Measurements from ENCODE around the gene HMCN2.
"Not testable (repeated sequence)": the region's sequence is repeated elsewhere in the genome, so short reads cannot be mapped to it uniquely, and the experiment has no call there.

HMCN2 gene

DNA sequence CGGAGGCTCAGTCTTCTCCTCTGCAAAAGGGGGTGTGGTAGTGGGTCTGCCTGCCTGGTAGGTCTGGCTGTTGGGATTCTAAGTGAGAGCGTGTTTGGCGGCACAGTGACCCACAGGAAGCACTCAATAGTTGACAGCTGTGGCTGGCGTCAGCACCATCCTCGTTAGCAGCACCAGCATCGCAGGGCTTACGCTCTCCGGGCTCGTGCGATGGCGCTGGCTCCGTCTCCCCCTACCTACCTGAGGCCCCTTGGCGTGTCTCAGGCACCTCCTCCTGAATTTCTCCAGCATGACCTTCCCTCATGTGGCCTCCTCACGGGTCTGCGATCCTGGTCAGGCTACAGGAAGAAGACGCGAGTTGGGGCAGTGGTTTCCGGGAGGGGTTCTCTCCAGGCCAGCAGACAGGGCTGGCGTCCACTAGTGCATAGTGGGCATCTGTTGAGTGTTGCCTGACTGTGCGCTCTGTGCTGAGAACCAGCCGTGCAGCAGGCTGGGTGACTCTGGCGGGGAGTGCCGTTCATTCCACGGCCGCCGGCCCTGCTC lies 66.9 kb downstream of the HMCN2 start:
- H3K4me3 Mint-ChIP-seq, result no peak overlapping the region
- ATAC-seq (replicated peaks) (no peak), DNase-seq (no peak)
- no peak overlapping the region for H3K27ac Mint-ChIP-seq
- peaks cover 0 to 5% of the 10 kb centered on the region in 2 donors for H3K4me1 Mint-ChIP-seq (ENCODE audit: low read depth in 2 of 2)
- H3K27me3 Mint-ChIP-seq, result peaks cover 56 to 93% of the 10 kb centered on the region in 2 donors
- H3K9me3 Mint-ChIP-seq, result no peaks in the 10 kb centered on the region
- H3K36me3 Mint-ChIP-seq (ENCODE audit: insufficient read depth), result no peaks in the 10 kb centered on the region

DNA sequence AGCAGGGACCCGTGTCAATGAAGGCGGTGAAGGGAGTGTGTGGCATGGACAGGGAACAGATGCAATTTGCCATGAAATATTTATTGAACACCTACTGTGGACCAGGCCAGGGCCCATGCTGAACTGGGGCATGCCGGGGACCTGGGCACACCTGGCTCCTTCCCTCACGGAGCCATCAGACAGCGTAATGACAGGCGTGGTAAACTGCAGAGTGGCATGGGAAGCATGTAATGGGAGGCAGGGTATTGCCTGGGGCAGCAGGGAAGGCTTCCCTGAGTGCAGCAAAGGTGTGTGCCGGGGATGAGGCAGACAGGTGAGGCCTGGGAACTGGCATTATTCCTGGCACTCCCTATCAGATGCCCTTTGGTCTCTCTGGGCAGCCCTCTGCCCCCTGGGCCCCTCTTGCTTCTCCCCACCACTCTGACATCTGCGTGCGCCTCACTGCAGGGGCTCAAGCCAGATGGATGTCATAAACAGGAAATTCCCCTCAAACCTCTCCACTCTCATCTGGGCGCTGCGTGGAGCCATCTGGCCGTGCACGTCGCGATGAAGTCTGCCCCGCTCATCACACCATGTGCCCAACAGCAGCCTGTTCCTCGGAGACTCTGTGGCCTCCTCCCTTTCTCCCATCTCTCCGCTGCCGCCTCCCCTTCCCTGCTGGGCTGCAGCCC lies 67.6 kb downstream of the HMCN2 start:
- ATAC-seq (replicated peaks) (no peak), DNase-seq (no peak)
- Mint-ChIP-seq H3K36me3 (ENCODE audit: insufficient read depth) (no peaks in the 10 kb centered on the region), H3K4me1 (ENCODE audit: low read depth in 2 of 2) (peaks cover 0 to 5% of the 10 kb centered on the region in 2 donors), H3K27me3 (peaks cover 51 to 85% of the 10 kb centered on the region in 2 donors), H3K27ac (no peak overlapping the region), H3K9me3 (no peaks in the 10 kb centered on the region), H3K4me3 (no peak overlapping the region)

DNA sequence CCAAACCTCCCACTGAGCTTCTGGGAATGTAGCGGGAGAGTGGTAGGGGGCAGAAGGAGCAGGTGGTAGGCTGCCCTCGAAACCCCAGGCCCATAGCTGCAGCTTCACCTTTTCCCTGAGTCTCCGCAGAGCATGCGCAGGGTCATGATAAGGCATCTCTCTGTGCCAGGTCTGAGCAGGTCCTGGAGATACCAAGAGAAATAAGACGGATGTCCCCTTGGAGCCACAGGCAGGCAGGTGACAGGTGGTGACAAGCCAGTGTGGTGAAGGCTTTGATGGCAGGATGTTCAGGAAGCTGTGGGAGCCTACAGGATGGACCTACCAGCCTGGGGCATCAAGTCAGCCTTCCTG lies 68.1 kb downstream of the HMCN2 start:
- H3K27me3 Mint-ChIP-seq, result peaks cover 46 to 80% of the 10 kb centered on the region in 2 donors

DNA sequence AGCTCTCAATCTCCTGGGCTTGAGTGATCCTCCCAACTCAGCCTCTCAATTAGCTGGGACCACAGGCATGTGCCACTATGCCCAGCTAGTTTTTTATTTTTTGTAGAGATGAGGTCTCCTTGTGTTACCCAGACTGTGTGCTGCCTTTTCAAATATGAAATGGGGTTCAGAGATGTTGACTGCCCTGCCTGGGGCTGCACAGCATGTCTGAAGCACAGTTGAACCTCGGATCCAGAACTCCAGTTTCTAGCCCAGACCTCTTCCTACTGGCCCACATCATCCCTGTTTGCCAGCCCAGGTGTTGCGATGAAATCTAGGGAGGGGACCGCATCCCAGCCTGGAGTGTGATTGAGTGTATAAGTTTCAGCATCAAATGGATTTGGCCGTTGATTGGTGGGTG lies 69.4 kb downstream of the HMCN2 start:
- no peak for ATAC-seq (replicated peaks)
- Mint-ChIP-seq H3K9me3 (no peaks in the 10 kb centered on the region), H3K4me1 (ENCODE audit: low read depth in 2 of 2) (peaks cover 0 to 6% of the 10 kb centered on the region in 2 donors), H3K27ac (peak overlapping the region in 1 of 2 donors; percentile 78), H3K4me3 (no peak overlapping the region), H3K27me3 (peaks cover 38 to 68% of the 10 kb centered on the region in 2 donors), H3K36me3 (ENCODE audit: insufficient read depth) (no peaks in the 10 kb centered on the region)
- no peak for DNase-seq

More for the DNA sequence above, 68.1 kb downstream of the HMCN2 start:
- Mint-ChIP-seq H3K36me3 (ENCODE audit: insufficient read depth) (no peaks in the 10 kb centered on the region), H3K4me1 (ENCODE audit: low read depth in 2 of 2) (peaks cover 0 to 5% of the 10 kb centered on the region in 2 donors), H3K9me3 (no peaks in the 10 kb centered on the region), H3K27ac (no peak overlapping the region), H3K4me3 (no peak overlapping the region)
- ATAC-seq (replicated peaks) (no peak), DNase-seq (no peak)

DNA sequence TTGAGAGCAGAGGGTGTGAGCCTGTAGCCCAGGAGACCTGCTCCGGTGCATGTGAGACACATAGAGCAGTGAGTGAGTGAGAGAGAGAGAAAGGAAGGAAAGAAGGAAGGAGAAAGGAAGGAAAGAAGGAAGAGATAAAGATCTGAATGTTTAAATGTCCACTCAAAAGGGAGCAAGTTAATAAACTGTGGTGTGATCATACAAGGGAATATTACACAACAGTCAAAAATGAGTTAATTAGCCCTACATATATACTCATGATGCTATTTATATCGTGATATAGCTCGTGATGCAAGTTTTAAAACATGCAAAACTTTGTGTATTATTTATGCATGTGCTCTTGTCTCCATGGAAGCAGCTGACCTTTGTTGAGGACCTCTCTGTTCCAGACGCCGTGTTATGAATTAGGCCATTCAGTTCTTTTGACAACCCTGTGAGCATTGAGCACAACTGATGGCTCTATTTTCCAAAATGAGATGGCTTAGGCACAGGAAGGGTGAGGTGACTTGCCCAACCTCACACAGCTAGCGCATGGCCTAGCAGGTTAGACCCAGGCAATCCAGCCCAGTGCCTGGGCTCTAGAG lies 70.6 kb downstream of the HMCN2 start:
- DNase-seq, result no peak
- Mint-ChIP-seq H3K4me3 (no peak overlapping the region), H3K9me3 (no peaks in the 10 kb centered on the region), H3K4me1 (ENCODE audit: low read depth in 2 of 2) (peaks cover 0 to 6% of the 10 kb centered on the region in 2 donors), H3K36me3 (ENCODE audit: insufficient read depth) (no peaks in the 10 kb centered on the region), H3K27ac (no peak overlapping the region), H3K27me3 (peaks cover 38 to 56% of the 10 kb centered on the region in 2 donors)
- no peak for ATAC-seq (replicated peaks)

DNA sequence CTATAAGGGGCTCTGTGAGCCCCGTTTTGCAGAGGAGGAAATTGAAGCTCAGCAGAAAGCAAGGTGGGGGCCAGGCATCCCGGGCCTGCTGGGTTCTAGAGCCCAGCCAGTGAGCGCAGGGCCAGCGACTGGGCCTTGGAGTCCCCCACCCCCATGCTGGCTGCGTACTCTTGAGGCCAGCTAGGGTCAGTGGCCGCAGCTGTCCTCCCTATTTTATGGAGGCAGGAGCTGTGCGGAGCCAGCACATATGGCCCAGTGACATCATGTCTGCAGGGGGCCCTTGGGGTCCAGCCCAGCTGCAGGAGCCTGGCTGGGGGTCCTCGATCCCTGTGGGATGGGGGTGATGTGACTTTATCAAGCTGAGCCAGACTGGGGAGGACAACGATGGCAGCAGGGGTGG lies 71.3 kb downstream of the HMCN2 start:
- Mint-ChIP-seq H3K4me3 (no peak overlapping the region), H3K36me3 (ENCODE audit: insufficient read depth) (no peaks in the 10 kb centered on the region), H3K4me1 (ENCODE audit: low read depth in 2 of 2) (peaks cover 0 to 6% of the 10 kb centered on the region in 2 donors), H3K27ac (no peak overlapping the region), H3K27me3 (peaks cover 34 to 48% of the 10 kb centered on the region in 2 donors), H3K9me3 (no peaks in the 10 kb centered on the region)
- ATAC-seq (replicated peaks) (no peak), DNase-seq (no peak)

DNA sequence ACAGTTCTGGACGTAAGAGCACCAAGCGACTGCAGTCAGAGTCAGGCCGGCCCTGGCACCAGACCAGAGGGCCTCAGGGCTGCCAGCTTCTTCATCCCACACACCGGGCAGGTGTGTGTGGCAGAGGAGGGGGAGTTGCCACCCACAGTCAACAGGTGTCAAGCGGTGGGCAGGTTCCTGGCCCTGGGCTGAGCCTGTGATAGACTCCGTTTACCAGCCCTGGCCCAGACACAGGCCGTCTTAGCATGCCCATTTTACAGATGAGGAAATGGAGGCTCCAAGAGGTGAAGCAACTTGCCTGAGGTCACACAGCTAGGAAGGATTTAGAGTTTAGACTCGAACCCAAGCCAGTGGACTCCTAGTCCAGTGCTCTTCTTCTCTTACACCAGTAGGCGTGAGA lies 71.8 kb downstream of the HMCN2 start:
- Mint-ChIP-seq H3K9me3 (no peaks in the 10 kb centered on the region), H3K27me3 (peaks cover 30 to 44% of the 10 kb centered on the region in 2 donors), H3K27ac (no peak overlapping the region), H3K4me1 (ENCODE audit: low read depth in 2 of 2) (peaks cover 0 to 6% of the 10 kb centered on the region in 2 donors), H3K4me3 (no peak overlapping the region), H3K36me3 (ENCODE audit: insufficient read depth) (no peaks in the 10 kb centered on the region)
- no peak for ATAC-seq (replicated peaks)
- no peak for DNase-seq

DNA sequence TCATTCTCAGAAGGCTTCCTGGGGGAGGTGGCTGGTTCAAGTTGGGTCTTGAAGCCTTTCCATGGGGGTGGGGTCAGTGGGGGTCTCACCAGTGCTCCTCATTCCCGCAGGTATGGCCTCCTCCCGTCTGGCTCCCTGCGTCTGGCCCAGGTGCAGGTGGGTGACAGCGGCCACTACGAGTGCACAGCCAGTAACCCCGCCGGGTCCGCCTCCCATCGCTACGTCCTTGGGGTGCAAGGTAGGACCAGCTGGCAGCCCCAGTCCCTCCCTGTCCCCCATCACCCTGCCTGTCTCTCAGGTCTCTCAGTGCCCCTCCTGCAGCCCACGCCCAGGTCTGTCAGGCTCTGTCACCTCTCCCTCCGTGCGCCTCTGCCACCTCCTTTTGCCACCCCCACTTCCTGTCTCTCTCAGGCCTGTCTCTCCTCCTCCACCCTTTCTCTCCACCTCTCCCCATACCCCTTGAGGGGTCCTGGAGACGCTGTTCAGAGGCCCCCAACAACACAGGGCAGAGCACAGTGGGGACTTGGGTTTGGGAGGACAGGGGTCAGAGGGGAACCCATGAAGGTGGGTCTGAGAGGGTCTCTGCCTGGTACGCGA lies 72.3 kb downstream of the HMCN2 start:
- H3K27ac Mint-ChIP-seq, result no peak overlapping the region
- H3K36me3 Mint-ChIP-seq (ENCODE audit: insufficient read depth), result no peaks in the 10 kb centered on the region
- DNase-seq (no peak), ATAC-seq (replicated peaks) (no peak)
- peaks cover 24 to 38% of the 10 kb centered on the region in 2 donors for H3K27me3 Mint-ChIP-seq
- no peak overlapping the region for H3K4me3 Mint-ChIP-seq
- H3K4me1 Mint-ChIP-seq (ENCODE audit: low read depth in 2 of 2), result peaks cover 0 to 6% of the 10 kb centered on the region in 2 donors
- no peaks in the 10 kb centered on the region for H3K9me3 Mint-ChIP-seq

DNA sequence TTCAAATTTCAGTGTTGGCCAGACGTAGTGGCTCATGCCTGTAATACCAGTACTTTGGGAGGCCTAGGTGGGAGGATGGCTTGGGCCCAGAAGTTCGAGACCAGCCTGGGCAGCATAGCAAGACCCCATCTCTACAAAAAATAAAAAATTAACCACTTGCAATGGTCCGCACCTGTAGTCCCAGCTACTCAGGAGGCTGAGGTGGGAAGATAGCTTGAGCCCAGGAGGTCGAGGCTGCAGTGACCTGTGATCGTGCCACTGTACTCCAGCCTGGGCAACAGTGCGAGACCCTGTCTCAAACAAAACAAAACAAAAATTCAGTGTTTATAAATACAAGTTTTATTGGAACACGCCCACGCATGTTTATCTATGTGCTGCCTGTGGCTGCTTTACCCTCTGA lies 73.3 kb downstream of the HMCN2 start:
- H3K9me3 Mint-ChIP-seq; H3K4me3 Mint-ChIP-seq; H3K27ac Mint-ChIP-seq; ATAC-seq (replicated peaks); DNase-seq; H3K36me3 Mint-ChIP-seq (ENCODE audit: insufficient read depth); H3K4me1 Mint-ChIP-seq (ENCODE audit: low read depth in 2 of 2): not testable (repeated sequence)
- H3K27me3 Mint-ChIP-seq, result peaks cover 14 to 28% of the 10 kb centered on the region in 2 donors

DNA sequence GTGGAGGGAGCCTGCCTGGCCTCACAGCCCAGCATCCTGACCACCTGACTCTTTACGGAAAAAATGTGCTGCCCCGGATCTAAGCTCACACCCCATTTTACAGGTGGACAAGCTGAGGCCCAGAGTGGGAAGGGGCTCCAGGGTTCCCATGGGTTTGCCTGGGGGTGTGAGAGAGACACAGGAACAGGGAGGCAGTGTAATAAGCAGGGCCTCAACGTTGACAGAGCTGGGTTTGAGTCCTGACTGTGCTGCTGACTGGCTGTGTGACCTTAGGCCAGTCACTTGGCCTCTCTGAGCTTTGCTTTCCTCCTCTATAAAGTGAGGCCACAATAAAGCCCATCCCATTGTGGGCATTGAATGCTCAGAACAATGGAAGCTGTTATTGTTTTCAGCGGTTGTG lies 73.7 kb downstream of the HMCN2 start:
- DNase-seq (no peak), ATAC-seq (replicated peaks) (no peak)
- no peak overlapping the region for H3K4me3 Mint-ChIP-seq

DNA sequence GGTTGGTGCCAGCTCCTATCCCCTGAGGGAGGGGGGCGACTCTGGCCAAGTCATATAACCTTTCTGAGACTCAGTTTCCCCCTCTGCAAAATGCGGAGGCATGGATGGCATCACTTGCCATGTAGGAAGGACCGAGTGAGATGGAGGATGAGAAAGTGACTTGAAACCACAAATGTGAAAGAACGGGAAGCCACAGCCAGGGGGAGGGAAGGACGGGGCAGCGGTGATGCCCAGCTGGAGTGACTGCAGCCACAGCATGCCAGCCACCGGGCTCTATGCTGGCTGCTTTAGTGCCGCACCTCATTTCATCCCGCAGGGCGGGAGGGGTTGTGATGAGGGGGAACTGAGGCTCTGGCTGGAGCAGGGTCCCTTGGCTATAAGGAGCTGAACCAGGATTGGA lies 74.5 kb downstream of the HMCN2 start:
- Mint-ChIP-seq H3K4me3 (no peak overlapping the region), H3K4me1 (ENCODE audit: low read depth in 2 of 2) (peaks cover 0 to 1% of the 10 kb centered on the region in 2 donors), H3K36me3 (ENCODE audit: insufficient read depth) (no peaks in the 10 kb centered on the region), H3K27me3 (peaks cover 10 to 17% of the 10 kb centered on the region in 2 donors), H3K9me3 (no peaks in the 10 kb centered on the region), H3K27ac (no peak overlapping the region)
- ATAC-seq (replicated peaks) (no peak), DNase-seq (no peak)

More for the DNA sequence above, 73.7 kb downstream of the HMCN2 start:
- Mint-ChIP-seq H3K36me3 (ENCODE audit: insufficient read depth) (no peaks in the 10 kb centered on the region), H3K27me3 (peaks cover 13 to 24% of the 10 kb centered on the region in 2 donors), H3K4me1 (ENCODE audit: low read depth in 2 of 2) (peaks cover 0 to 1% of the 10 kb centered on the region in 2 donors), H3K9me3 (no peaks in the 10 kb centered on the region), H3K27ac (no peak overlapping the region)

DNA sequence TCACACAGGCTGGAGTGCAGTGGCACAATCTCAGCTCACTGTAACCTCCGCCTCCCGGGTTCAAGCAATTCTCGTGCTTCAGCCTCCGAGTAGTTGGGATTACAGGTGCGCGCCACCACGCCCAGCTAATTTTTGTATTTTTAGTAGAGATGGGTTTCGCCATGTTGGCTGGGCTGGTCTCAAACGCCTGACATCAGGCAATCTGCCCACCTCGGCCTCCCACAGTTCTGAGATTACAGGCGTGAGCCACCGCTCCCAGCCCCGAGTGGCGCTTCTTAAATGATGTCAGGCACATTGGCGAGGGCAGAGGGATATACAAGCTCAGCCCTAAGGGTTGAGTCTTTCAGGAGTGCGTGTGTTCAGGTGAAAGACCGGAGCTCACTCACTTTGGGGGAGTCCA lies 75.0 kb downstream of the HMCN2 start:
- H3K36me3 Mint-ChIP-seq (ENCODE audit: insufficient read depth); H3K27ac Mint-ChIP-seq; H3K9me3 Mint-ChIP-seq; H3K4me3 Mint-ChIP-seq; ATAC-seq (replicated peaks); H3K4me1 Mint-ChIP-seq (ENCODE audit: low read depth in 2 of 2); DNase-seq: not testable (repeated sequence)
- H3K27me3 Mint-ChIP-seq, result peaks cover 7 to 12% of the 10 kb centered on the region in 2 donors

DNA sequence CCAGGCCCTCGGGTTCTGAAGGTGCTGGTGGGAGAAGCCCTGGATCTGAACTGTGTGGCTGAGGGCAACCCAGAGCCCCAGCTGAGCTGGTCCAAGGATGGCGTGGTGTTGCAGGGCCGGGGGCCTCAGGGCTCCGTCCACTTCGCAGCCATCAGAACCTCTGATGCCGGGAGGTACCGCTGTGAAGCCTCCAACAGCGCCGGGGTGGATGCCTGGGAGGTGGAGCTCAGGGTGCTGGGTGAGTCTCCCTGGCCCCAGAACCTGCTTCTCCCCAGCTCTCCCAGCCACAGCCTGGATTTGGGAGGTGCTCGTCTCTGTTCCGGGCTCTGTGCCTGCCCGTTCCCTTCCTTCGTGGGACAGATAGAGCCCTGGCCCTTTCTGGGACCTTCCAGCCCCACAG lies 75.6 kb downstream of the HMCN2 start:
- H3K36me3 Mint-ChIP-seq (ENCODE audit: insufficient read depth), result no peaks in the 10 kb centered on the region
- ATAC-seq (replicated peaks) (no peak), DNase-seq (no peak)
- H3K4me1 Mint-ChIP-seq (ENCODE audit: low read depth in 2 of 2), result peaks cover 0 to 1% of the 10 kb centered on the region in 2 donors
- H3K27me3 Mint-ChIP-seq, result peaks cover under 1 to 6% of the 10 kb centered on the region in 2 donors
- no peak overlapping the region for H3K4me3 Mint-ChIP-seq
- H3K27ac Mint-ChIP-seq, result no peak overlapping the region
- H3K9me3 Mint-ChIP-seq, result no peaks in the 10 kb centered on the region
